ENCODE measurements around the gene CHTF18.
"Not testable (repeated sequence)": the region's sequence is repeated elsewhere in the genome, so short reads cannot be mapped to it uniquely, and the experiment has no call there.

CHTF18 gene

DNA sequence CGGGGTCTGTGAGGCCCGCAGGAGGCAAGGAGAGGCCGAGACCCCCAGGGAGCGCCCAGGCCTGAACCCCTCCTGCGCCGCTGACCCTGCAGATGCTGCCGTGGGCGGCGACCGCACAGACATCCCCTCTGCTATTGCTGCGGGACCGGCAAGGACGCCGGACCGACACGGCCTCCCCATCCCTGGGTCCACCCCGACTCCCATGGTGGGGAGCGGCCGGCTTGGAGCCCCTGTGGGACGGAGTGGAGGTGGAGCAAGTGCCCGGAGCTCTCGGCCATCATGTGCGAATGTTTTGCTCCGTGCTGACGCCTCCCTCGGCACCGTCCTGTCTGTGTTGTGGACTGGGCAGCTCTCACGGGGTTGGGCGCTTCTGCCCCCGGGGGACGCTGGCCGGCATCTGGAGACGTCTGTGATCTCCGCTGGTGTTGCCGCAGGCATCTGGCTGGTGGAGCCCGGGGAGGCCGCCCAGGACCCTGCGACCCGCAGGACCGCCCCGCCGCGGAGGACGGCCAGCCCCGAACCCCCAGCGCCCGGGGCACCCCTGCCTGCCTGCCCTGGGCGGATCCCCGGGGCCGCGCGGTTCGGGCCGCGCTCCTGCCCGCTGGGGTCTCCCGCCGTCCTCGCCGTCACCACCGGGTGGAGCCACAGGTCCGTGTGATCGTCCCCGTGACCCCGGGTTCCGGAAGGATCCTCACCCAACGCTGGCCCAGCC lies 24.9 kb downstream of the CHTF18 start:
- H3K36me3 Mint-ChIP-seq (ENCODE audit: low read depth) = no peaks in the 10 kb centered on the region
- H3K9me3 Mint-ChIP-seq = no peaks in the 10 kb centered on the region
- peaks cover 4% of the 10 kb centered on the region for H3K4me1 Mint-ChIP-seq (ENCODE audit: low read depth)
- H3K27ac Mint-ChIP-seq = no peak overlapping the region
- H3K4me3 Mint-ChIP-seq = no peak overlapping the region
- H3K27me3 Mint-ChIP-seq (ENCODE audit: low read depth) = peaks cover 17% of the 10 kb centered on the region

DNA sequence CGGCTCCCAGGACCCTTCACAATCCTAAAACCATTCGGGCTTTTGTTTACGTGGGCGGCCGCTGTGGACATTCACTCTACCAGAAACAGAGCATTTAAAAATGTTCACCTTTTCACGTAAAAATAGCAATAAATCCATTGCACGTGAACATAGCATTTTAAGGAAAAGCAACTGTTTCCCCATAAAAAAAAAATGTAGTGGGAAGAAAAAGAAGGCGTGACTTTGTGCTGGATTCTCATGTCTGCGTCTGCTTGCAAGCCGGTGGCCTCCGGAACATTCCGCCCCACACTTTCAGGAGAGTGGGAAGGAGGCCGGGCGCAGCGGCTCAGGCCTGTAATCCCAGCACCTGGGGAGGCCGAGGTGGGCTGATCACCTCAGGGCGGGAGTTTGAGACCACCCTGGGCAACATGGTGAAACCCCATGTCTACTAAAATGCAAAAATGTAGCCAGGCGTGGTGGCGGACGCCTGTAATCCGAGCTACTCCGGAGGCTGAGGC lies 25.5 kb downstream of the CHTF18 start:
- Mint-ChIP-seq H3K27ac (no peak overlapping the region), H3K27me3 (ENCODE audit: low read depth) (peaks cover 17% of the 10 kb centered on the region), H3K4me3 (no peak overlapping the region), H3K4me1 (ENCODE audit: low read depth) (no peaks in the 10 kb centered on the region), H3K36me3 (ENCODE audit: low read depth) (no peaks in the 10 kb centered on the region), H3K9me3 (no peaks in the 10 kb centered on the region)

DNA sequence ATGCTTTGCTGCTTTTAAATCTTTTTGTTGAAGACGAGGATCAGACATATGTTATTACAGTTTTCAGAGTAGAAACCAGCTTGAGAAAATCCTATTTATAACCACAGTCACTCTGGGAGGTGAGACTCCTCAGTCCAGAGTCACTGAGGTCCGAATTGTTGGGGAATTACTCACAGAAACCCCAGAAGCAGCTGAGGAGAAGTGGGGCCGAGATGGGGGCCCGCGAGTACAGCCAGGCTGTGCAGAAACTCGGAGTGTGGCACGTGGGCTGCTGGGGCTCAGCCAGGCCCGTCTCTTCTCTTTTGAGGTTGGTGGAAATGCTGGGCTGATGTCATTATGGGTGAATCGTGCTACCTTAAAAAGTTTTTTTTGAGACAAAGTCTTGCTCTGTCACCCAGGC lies 26.6 kb downstream of the CHTF18 start:
- Mint-ChIP-seq H3K4me1 (ENCODE audit: low read depth) (peaks cover 2% of the 10 kb centered on the region), H3K36me3 (ENCODE audit: low read depth) (no peaks in the 10 kb centered on the region), H3K27me3 (ENCODE audit: low read depth) (peaks cover 17% of the 10 kb centered on the region), H3K9me3 (no peaks in the 10 kb centered on the region), H3K4me3 (no peak overlapping the region), H3K27ac (no peak overlapping the region)

DNA sequence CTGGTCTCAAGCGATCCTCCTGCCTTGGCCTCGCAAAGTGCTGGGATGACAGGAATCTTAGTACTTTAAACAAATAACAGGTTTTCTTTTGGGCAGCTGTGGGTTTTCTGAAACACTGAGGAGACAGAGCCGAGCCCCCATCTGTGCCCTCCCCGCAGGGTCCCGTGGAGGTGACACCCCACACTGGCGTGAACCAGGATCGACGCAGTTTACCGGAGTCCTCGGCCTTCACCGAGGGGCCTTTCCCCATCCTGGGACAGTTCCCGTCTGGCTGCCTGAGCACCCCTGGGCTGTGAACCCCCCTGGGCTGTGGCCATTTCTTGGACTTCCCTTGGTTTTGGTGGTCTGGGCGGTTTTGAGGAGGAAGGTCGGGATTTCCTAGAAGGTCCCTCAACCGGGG lies 27.4 kb downstream of the CHTF18 start:
- Mint-ChIP-seq H3K27ac (no peak overlapping the region), H3K36me3 (ENCODE audit: low read depth) (no peaks in the 10 kb centered on the region), H3K4me1 (ENCODE audit: low read depth) (peaks cover 2% of the 10 kb centered on the region), H3K4me3 (no peak overlapping the region), H3K27me3 (ENCODE audit: low read depth) (peaks cover 17% of the 10 kb centered on the region), H3K9me3 (no peaks in the 10 kb centered on the region)

DNA sequence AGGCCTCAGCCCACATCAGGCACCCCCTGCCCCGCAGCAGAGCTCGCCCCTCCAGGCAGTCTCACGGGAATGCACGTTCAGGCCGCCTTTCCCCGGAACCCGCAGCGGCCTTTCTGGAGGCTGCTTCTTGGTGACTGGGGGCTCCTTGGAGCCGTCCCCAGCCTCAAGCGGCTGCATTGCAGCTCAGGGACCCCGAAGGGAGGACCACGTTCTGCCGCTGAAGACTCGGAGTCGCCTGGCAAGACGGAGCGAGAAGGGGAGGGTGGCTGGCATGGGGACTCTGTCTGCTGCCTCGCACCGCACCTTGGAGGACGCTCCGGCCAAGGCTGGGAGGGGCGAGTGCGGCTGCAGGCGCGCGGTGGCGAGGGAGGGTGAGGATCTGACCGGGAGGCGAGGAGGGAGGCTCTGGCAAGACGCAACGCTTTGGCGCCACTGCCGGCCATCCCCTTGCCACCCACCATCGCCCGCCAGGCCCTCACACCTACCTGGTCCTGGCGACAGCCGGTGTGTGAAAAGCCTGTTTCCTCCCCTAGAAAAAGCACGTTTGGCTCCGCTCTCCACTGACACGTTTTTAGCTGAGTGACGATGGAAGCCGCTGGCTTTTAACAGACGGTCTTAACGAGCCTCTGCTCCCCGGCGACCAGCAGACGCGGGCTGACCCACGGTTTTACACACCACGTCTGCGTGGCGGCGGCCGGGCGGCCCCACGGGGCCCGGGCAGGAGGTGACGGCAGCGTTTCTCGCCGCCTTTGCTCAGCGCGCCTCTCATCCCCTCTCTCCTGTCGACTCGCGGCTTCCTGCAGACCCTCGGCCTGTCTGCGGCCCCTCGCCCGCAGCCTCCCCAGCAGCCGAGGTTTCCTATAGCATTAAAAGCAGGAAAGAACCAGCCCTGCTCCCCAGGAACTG lies 28.8 kb downstream of the CHTF18 start:
- no peak overlapping the region for H3K27ac Mint-ChIP-seq
- H3K4me3 Mint-ChIP-seq = no peak overlapping the region
- H3K9me3 Mint-ChIP-seq = no peaks in the 10 kb centered on the region
- H3K4me1 Mint-ChIP-seq (ENCODE audit: low read depth) = peaks cover 2% of the 10 kb centered on the region
- H3K27me3 Mint-ChIP-seq (ENCODE audit: low read depth) = peaks cover 11% of the 10 kb centered on the region
- no peaks in the 10 kb centered on the region for H3K36me3 Mint-ChIP-seq (ENCODE audit: low read depth)

DNA sequence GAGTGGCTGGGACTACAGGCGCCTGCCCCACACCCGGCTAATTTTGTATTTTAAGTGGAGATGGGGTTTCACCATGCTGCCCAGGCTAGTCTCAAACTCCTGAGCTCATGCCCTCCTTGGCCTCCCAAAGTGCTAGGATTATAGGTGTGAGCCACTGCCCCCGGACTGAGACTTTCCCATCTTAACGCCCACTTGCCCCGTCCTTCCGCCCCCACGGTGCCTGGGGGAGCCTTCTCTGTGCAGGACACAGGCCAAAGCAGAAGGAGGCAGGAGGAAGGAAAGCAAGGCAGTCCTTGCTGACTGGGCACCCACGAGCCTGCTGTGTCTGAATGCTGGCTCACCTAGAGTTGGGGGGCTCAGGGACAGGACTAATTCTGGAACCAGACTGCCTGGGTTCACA lies 29.7 kb downstream of the CHTF18 start:
- H3K9me3 Mint-ChIP-seq = no peaks in the 10 kb centered on the region
- H3K27ac Mint-ChIP-seq = no peak overlapping the region
- H3K4me1 Mint-ChIP-seq (ENCODE audit: low read depth) = peaks cover 2% of the 10 kb centered on the region
- H3K4me3 Mint-ChIP-seq = no peak overlapping the region
- H3K36me3 Mint-ChIP-seq (ENCODE audit: low read depth) = no peaks in the 10 kb centered on the region
- peaks cover 5% of the 10 kb centered on the region for H3K27me3 Mint-ChIP-seq (ENCODE audit: low read depth)

DNA sequence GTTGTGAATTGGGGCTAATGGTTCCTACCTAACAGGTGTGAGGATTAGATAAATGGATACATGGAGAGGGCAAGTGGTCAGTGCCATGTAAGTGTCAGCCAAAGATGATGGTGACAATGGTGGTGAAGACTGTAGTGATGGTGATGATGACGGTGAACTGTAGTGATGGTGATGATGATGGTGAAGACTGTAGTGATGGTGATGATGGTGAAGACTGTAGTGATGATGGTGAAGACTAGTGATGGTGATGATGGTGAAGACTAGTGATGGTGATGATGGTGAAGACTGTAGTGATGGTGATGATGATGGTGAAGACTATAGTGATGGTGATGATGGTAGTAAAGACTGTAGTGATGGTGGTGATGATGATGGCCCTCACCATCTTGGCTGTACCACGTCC lies 30.2 kb downstream of the CHTF18 start:
- no peaks in the 10 kb centered on the region for H3K36me3 Mint-ChIP-seq (ENCODE audit: low read depth)
- no peak overlapping the region for H3K4me3 Mint-ChIP-seq
- H3K27ac Mint-ChIP-seq = no peak overlapping the region
- H3K27me3 Mint-ChIP-seq (ENCODE audit: low read depth) = peaks cover 5% of the 10 kb centered on the region
- peaks cover 2% of the 10 kb centered on the region for H3K4me1 Mint-ChIP-seq (ENCODE audit: low read depth)
- no peaks in the 10 kb centered on the region for H3K9me3 Mint-ChIP-seq

DNA sequence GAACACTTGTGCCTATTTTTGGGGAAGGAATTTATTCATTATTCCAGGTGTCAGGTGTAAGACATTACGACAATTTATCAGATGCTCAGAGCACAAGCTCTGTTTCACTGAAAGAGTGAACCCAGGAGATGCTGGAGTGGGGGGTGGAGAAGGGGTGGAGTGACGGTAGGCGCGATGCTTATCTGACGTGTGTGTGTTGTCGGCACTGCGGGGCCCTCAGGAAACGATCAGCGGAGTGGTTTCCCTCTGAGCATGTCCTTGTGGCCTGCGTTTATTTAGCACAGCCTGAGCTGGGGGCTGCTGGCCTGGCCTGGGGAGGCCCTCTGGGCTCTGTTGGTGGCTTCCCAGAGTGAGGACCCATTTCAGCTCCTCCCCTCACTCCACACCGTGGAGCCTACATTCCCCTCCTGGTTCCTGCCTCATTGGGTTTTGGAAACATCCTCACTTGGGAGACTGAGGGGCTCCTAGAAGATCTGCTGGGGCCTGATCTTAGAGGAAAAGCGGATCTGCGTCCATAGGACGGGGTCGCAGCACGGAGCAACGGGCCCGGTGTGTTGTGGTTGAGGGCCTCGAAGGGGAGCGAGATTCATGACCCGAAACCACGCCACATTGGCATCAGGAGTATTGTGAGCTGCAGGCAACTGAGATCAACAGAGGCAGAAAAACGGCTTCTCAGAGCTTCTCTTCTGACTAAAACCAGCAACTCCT lies 31.1 kb downstream of the CHTF18 start:
- Mint-ChIP-seq H3K36me3 (ENCODE audit: low read depth) (no peaks in the 10 kb centered on the region), H3K4me1 (ENCODE audit: low read depth) (peaks cover 2% of the 10 kb centered on the region), H3K27me3 (ENCODE audit: low read depth) (no peaks in the 10 kb centered on the region), H3K9me3 (no peaks in the 10 kb centered on the region), H3K4me3 (no peak overlapping the region), H3K27ac (no peak overlapping the region)

DNA sequence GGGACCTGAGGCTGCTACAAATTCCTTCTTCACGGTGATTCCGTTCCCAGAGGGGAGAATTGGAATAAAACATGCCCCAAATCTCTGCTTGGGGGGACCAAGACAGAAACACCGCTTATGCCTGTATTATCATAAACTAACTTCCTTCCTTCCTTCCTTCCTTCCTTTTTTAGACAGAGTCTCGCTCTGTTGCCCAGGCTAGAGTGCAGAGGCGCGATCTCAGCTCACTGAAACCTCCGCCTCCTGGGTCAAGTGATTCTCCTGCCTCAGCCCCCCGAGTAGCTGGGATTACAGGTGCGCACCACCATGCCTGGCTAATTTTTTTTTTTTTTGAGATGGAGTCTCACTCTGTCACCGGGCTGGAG lies 31.6 kb downstream of the CHTF18 start:
- H3K36me3 Mint-ChIP-seq (ENCODE audit: low read depth); H3K9me3 Mint-ChIP-seq; H3K4me1 Mint-ChIP-seq (ENCODE audit: low read depth); H3K27me3 Mint-ChIP-seq (ENCODE audit: low read depth); H3K4me3 Mint-ChIP-seq: not testable (repeated sequence)
- peak overlapping the region; percentile 67 for H3K27ac Mint-ChIP-seq

DNA sequence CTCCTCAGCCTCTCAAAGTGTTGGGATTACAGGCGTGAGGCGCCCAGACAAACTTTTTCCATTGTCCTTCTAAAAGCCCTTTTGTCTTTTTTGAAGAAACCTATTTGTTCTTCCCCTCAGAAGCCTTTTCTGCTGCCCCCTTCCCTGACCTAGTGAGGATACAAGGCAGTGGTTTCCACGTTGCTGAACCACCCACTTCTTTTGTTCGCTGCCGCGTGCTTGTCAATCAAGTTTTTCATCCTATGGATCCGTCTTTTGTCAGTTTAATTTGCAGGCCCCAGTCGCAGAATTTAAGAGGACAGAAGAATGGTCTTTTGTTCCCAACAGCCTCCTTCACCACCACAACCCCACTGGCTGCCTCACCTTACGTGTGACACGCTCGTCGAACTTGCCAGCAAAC lies 32.3 kb downstream of the CHTF18 start:
- Mint-ChIP-seq H3K4me3 (no peak overlapping the region), H3K36me3 (ENCODE audit: low read depth) (no peaks in the 10 kb centered on the region), H3K27me3 (ENCODE audit: low read depth) (no peaks in the 10 kb centered on the region), H3K27ac (no peak overlapping the region), H3K4me1 (ENCODE audit: low read depth) (peaks cover 2% of the 10 kb centered on the region), H3K9me3 (no peaks in the 10 kb centered on the region)

DNA sequence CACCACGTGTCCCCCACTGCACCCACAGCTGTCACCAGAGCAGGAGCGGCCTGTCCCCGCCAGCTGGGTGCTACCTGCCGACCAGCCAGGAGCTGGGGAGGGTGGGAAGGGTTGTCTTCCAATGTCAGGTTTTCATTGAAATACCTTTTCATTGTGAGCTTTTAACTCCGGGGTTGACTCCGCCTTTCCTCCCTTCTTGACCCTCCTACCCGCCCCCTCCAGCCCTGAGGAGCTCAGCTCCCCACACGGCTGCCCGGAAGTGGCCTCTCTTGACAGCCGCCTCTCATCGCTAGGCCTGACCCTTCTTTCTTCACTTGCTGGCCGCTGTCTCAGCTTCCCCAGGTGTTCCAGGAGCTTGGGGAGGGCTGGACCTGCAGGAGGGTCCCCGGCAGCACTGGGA lies 33.3 kb downstream of the CHTF18 start:
- H3K4me1 Mint-ChIP-seq (ENCODE audit: low read depth) = peaks cover 2% of the 10 kb centered on the region
- H3K9me3 Mint-ChIP-seq = no peaks in the 10 kb centered on the region
- H3K27me3 Mint-ChIP-seq (ENCODE audit: low read depth) = no peaks in the 10 kb centered on the region
- H3K36me3 Mint-ChIP-seq (ENCODE audit: low read depth) = no peaks in the 10 kb centered on the region
- H3K27ac Mint-ChIP-seq = no peak overlapping the region
- H3K4me3 Mint-ChIP-seq = no peak overlapping the region

DNA sequence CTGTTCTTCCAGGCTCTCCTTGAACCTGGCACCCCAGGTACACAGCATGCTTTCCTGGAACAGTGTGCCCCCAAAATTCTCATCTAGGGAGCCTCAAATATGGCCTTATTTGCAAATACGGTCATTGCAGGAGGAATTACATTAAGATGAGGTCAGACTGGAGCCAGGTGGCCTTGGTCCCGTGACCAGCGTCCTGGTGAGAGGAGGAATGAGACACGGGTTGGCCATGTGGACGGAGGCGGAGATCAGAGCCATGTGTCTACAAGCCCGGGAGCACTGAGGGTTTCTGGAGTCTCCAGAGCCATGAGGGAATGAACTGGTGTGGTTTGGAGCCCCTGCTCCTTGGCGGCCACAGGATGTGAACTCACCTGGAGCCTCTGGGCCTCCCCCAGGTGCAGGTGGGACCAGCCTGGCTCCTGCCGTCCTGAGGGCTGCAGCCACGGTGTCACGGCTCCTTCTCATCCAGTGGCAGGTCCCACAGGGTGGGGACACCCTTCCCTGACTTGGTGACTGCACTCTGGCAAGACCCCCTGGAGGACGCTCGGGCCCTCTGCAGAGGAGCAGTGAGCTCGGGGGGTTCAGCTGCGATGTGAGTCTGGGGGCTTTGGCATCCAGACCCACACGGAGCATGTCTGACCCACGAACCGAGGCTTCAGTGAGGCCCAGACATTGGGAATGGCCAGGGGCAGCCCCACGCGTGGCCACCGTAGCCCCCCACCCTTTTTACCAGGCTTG lies 33.9 kb downstream of the CHTF18 start:
- Mint-ChIP-seq H3K9me3 (no peaks in the 10 kb centered on the region), H3K36me3 (ENCODE audit: low read depth) (no peaks in the 10 kb centered on the region), H3K4me3 (no peak overlapping the region), H3K27me3 (ENCODE audit: low read depth) (no peaks in the 10 kb centered on the region), H3K27ac (no peak overlapping the region), H3K4me1 (ENCODE audit: low read depth) (peaks cover 2% of the 10 kb centered on the region)

DNA sequence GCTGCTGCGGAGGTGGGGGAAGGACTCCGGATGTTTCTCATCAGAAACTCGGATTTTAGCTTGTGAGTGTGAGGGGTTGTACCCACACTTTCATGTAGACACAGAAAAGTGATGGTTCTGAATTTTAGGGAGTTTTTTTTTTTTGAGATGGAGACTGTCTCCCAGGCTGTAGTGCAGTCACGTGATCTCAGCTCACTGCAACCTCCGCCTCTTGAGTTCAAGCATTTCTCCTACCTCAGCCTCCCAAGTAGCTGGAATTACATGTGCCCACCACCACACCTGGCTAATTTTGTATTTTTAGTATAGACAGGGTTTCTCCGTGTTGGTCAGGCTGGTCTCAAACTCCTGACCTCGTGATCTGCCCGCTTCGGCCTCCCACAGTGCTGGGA lies 34.5 kb downstream of the CHTF18 start:
- Mint-ChIP-seq H3K27ac (no peak overlapping the region), H3K36me3 (ENCODE audit: low read depth) (no peaks in the 10 kb centered on the region), H3K27me3 (ENCODE audit: low read depth) (no peaks in the 10 kb centered on the region), H3K9me3 (no peaks in the 10 kb centered on the region), H3K4me3 (no peak overlapping the region), H3K4me1 (ENCODE audit: low read depth) (peaks cover 2% of the 10 kb centered on the region)

DNA sequence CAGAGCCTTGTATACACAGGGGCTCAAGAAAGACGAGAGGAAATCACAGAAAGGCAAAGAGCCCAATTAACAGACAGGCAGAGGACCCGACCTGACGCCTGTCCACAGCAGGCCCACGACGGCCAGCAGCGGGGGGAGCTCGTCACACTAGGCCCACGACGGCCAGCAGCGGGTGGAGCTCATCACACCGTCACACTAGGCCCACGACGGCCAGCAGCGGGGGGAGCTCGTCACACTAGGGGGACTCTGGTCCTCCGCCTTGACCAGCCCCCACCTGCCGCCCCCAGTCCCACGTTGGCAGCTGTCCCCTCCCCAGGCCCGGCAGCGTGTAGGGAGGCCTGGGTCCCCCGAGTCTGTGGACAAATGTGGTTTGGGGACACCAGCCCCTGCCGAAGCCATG lies 35.8 kb downstream of the CHTF18 start:
- Mint-ChIP-seq H3K9me3 (no peaks in the 10 kb centered on the region), H3K4me3 (no peak overlapping the region), H3K27me3 (ENCODE audit: low read depth) (no peaks in the 10 kb centered on the region), H3K27ac (no peak overlapping the region), H3K36me3 (ENCODE audit: low read depth) (no peaks in the 10 kb centered on the region), H3K4me1 (ENCODE audit: low read depth) (peaks cover 2% of the 10 kb centered on the region)
